ENCODE results near the gene EMILIN2. TPM values are rescaled to one million over a fixed set of nuclear protein-coding genes. Genes with fewer than 3 reads are reported as not detected.

Gene EMILIN2
- total and polyA plus RNA-seq, 2 of the 8 experiments (the other 6 are each of a cell fraction or from before 2014, with no cell fraction given) = 6.0 to 7.5 TPM

DNA sequence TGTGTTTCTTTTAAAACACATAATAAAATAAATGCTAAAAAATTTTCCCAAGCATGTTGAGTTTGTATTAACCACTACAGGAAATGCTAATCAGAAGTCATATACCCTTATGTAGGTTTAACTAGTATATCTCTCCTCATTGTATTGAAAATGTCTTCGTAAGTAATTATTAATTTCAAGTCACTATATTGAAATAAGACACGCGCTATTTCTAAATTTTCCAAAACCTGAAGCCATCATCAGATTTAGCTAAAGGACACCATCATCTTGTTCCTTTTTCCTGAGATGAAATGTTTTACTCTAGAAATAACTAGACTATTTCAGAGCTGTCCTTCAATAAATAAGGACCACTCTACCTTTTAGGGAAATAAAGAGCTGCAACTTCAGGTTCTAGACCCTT lies 87.2 kb downstream of the EMILIN2 start:
- H3K23ac ChIP-seq (ENCODE audit: insufficient read length) = no peak overlapping the region
- H4K91ac ChIP-seq (replicated peaks; ENCODE audit: insufficient read length, low read length) = no peak overlapping the region
- H3K23me2 ChIP-seq (ENCODE audit: low read depth, low read length) = no peaks in the 10 kb centered on the region; the same call in 1 of the 2 replicates
- H3K4me2 ChIP-seq (ENCODE audit: insufficient read depth in 1 of 2, low read depth in 2 of 2, low read length in 2 of 2) = no peak overlapping the region
- no peaks in the 10 kb centered on the region for H3K27me3 ChIP-seq (replicated peaks in 1 of 4; ENCODE audit: control insufficient read depth in 3 of 4, extremely low read depth in 1 of 4, insufficient read depth in 3 of 4, low read length in 3 of 4)
- no peak overlapping the region for H2BK15ac ChIP-seq (ENCODE audit: low read length)
- no peaks in the 10 kb centered on the region for H3K79me1 ChIP-seq (ENCODE audit: low read depth, low read length)
- no peak overlapping the region for H3K4me3 ChIP-seq (ENCODE audit: extremely low read depth in 1 of 4, insufficient read depth in 2 of 4, low read depth in 3 of 4, low read length in 4 of 4)
- FAIRE-seq (no peak), DNase-seq (ENCODE audit: low read depth in 1 of 2, low spot score in 2 of 2) (no peak)
- TF ChIP-seq RXRA (IDR thresholded peaks at IDR 0.05; ENCODE audit: insufficient read depth, low read depth, low read length) = no peak
- no peak for TF ChIP-seq KDM1A (IDR thresholded peaks at IDR 0.05; ENCODE audit: borderline replicate concordance, low read length)
- no peak for TF ChIP-seq TEAD4 (IDR thresholded peaks at IDR 0.05; ENCODE audit: low read depth, low read length)
- TF ChIP-seq RBBP5 (IDR thresholded peaks at IDR 0.05; ENCODE audit: borderline replicate concordance, low read depth, low read length) = no peak
- no peak overlapping the region for H2BK20ac ChIP-seq (ENCODE audit: low read length)
- no peak overlapping the region for H4K8ac ChIP-seq (ENCODE audit: extremely low read depth, insufficient read depth, low read length)
- H3K9ac ChIP-seq (replicated peaks in 1 of 4; ENCODE audit: extremely low read depth in 1 of 4, low read depth in 3 of 4, low read length in 3 of 4) = no peak overlapping the region
- H3K27ac ChIP-seq (ENCODE audit: low read depth, low read length) = no peak overlapping the region
- H2BK12ac ChIP-seq (ENCODE audit: low read depth, low read length) = no peak overlapping the region
- no peaks in the 10 kb centered on the region for H3K79me2 ChIP-seq (ENCODE audit: control insufficient read depth in 1 of 2, insufficient read depth in 2 of 2, low read length in 2 of 2)
- H3K14ac ChIP-seq (ENCODE audit: insufficient read length) = no peak overlapping the region
- H2AK5ac ChIP-seq (ENCODE audit: low read depth, low read length) = no peak overlapping the region
- no peak overlapping the region for H2BK5ac ChIP-seq (ENCODE audit: low read depth, low read length)
- H4K5ac ChIP-seq (ENCODE audit: insufficient read length, low read depth, low read length) = no peak overlapping the region
- ChIA-PET POLR2A (ENCODE audit: partially characterized antibody) (interaction anchor here (1.1 kb wide), 1 partner anchor 314 kb away, joined by 5 read pairs; the partner anchor contains the start of gene MYL12A), CTCF (ENCODE audit: partially characterized antibody) (interaction anchor here (0.9 to 3.3 kb wide), 8 partner anchors 14 to 312 kb away, joined by 3 to 19 read pairs (median 6); no protein-coding TSS in a partner anchor)
- H3K4ac ChIP-seq (replicated peaks; ENCODE audit: insufficient read length, low read depth, low read length) = no peak overlapping the region
- no peaks in the 10 kb centered on the region for H4K20me1 ChIP-seq (replicated peaks in 1 of 2; ENCODE audit: control insufficient read depth in 1 of 2, insufficient read depth in 2 of 2, low read length in 2 of 2)
- no peaks in the 10 kb centered on the region for H3K9me3 ChIP-seq (ENCODE audit: insufficient read depth in 2 of 2, low read depth in 1 of 2, low read length in 1 of 2)
- no peak overlapping the region for H2BK120ac ChIP-seq (replicated peaks; ENCODE audit: low read depth, low read length)
- no peak overlapping the region for H3K56ac ChIP-seq (replicated peaks; ENCODE audit: insufficient read length, low read depth, low read length)
- H3K18ac ChIP-seq (ENCODE audit: extremely low read depth, low read length) = no peak overlapping the region
- H2AFZ ChIP-seq (ENCODE audit: low read length) = no peak overlapping the region
- H3K36me3 ChIP-seq (ENCODE audit: control insufficient read depth in 2 of 4, insufficient read depth in 4 of 4, low read length in 3 of 4) = peaks cover 0 to 17% (median 8%) of the 10 kb centered on the region in 4 experiments; a peak in 4 of 8 replicates
- WGBS, 2 experiments (ENCODE audit: extremely low coverage in 1 of 2, insufficient coverage in 1 of 2, insufficient read length in 1 of 2, insufficient replicate concordance in 2 of 2, low coverage in 1 of 2, low lambda C conversion rate in 2 of 2, missing lambda C conversion rate in 1 of 2) = 98% methylated on average over 3 of the region's 3 CpGs; no CpG with 5 or more reads in 1 of the 2 experiments
- peaks cover 2 to 6% (median 5%) of the 10 kb centered on the region in 4 experiments; a peak in 4 of 7 replicates for H3K4me1 ChIP-seq (replicated peaks in 1 of 4; ENCODE audit: control insufficient read depth in 3 of 4, insufficient read depth in 4 of 4, low read length in 3 of 4)
